Smooth muscle cell (in vitro differentiated cells): ENCODE measurements around the gene BORCS5. TPM values are rescaled to one million over a fixed set of nuclear protein-coding genes. Genes with fewer than 3 reads are reported as not detected.

Experiments
- DNase-seq: peaks from one replicate; lab custom pipeline; 2025; ENCODE audit not compliant: unreplicated experiment; lab: John Stamatoyannopoulos, UW
- H2AFZ ChIP-seq: fragments of 200-600 bp; sonication (generic); 2 replicates; pipeline ENCODE4 v1.6.0; 2016; ENCODE audit warnings: antibody characterized with exemption, low read depth, mild to moderate bottlenecking
- H3F3A ChIP-seq: fragments of 200-600 bp; sonication (generic); 2 replicates; pipeline ENCODE4 v1.6.0; 2017; ENCODE audit warnings: antibody characterized with exemption, low read depth
- H3K27ac ChIP-seq: fragments of 200-600 bp; sonication (generic); 2 replicates; pipeline ENCODE4 v1.5.1; 2016; ENCODE audit warnings: low read depth, mild to moderate bottlenecking
- H3K27me3 ChIP-seq: fragments of 200-600 bp; sonication (generic); 2 replicates; pipeline ENCODE4 v1.6.1; 2016; ENCODE audit warnings: low read depth, mild to moderate bottlenecking
- H3K36me3 ChIP-seq: fragments of 200-600 bp; sonication (generic); 2 replicates; pipeline ENCODE4 v1.5.1; 2016; ENCODE audit warnings: low read depth
- H3K4me1 ChIP-seq: fragments of 200-600 bp; sonication (generic); 2 replicates; pipeline ENCODE4 v1.5.1; 2016; ENCODE audit warnings: low read depth
- H3K4me2 ChIP-seq: fragments of 200-600 bp; sonication (generic); 2 replicates; pipeline ENCODE4 v1.6.0; 2016; ENCODE audit warnings: mild to moderate bottlenecking
- H3K4me3 ChIP-seq: fragments of 200-600 bp; sonication (generic); 2 replicates; pipeline ENCODE4 v1.5.1; 2016; ENCODE audit warnings: mild to moderate bottlenecking
- H3K79me2 ChIP-seq: fragments of 200-600 bp; sonication (generic); 2 replicates; pipeline ENCODE4 v1.6.0; 2016; ENCODE audit warnings: low read depth, mild to moderate bottlenecking
- H3K9ac ChIP-seq: fragments of 200-600 bp; sonication (generic); 2 replicates; pipeline ENCODE4 v1.6.0; 2016; ENCODE audit warnings: low read depth
- H3K9me3 ChIP-seq: fragments of 200-600 bp; sonication (generic); replicated peaks from 2 replicates; pipeline ENCODE4 v1.5.1; 2016; ENCODE audit warnings: low read depth
- H4K20me1 ChIP-seq: fragments of 200-600 bp; sonication (generic); 2 replicates; pipeline ENCODE4 v1.6.0; 2016; ENCODE audit warnings: low read depth
- CTCF ChIP-seq: fragments of 200-600 bp; sonication (generic); IDR thresholded peaks from 2 replicates; pipeline ENCODE4 v1.5.1; 2017; ENCODE audit warnings: borderline replicate concordance, mild to moderate bottlenecking, antibody characterized with exemption; ENCODE audit not compliant: insufficient read depth, poor library complexity, severe bottlenecking
- WGBS: methylation state at CpG from one replicate; pipeline ENCODE4 v1.1.7; 2016; ENCODE audit warnings: low lambda C conversion rate; 5-methylcytosine and 5-hydroxymethylcytosine counted together
- polyA plus RNA-seq: library from polyadenylated mRNA; unstranded; fragments of >200 nt; fragmentation: Nextera tagmentation; extraction: Ambion mirVana; gene quantifications from 2 replicates; pipeline ENCODE4 v1.2.1, GENCODE V29; 2016
- total RNA-seq: library from RNA; depleted of rRNA; stranded (reverse); fragments of >200 nt; gene quantifications from 2 replicates; pipeline ENCODE4 v1.2.3, GENCODE V29; 2014

BORCS5 gene
- total and polyA plus RNA-seq, 2 experiments from 2014 or later, result 11.2 to 11.7 TPM

GRCh38 chr12:12381982-12382381 is 25.1 kb downstream of the BORCS5 start:
- no peaks in the 10 kb centered on the region for H4K20me1 ChIP-seq
- WGBS, result 91% methylated on average over 3 of the region's 3 CpGs
- H3K4me2 ChIP-seq, result no peak overlapping the region
- H3K79me2 ChIP-seq, result no peaks in the 10 kb centered on the region
- H3F3A ChIP-seq, result no peaks in the 10 kb centered on the region
- no peak for TF ChIP-seq CTCF
- H3K9me3 ChIP-seq, result no peaks in the 10 kb centered on the region
- no peaks in the 10 kb centered on the region for H3K36me3 ChIP-seq
- H3K9ac ChIP-seq, result no peak overlapping the region
- H3K4me3 ChIP-seq, result no peak overlapping the region
- DNase-seq, result no peak
- H3K4me1 ChIP-seq, result peaks cover 11% of the 10 kb centered on the region
- no peaks in the 10 kb centered on the region for H3K27me3 ChIP-seq
- no peak overlapping the region for H2AFZ ChIP-seq
- H3K27ac ChIP-seq, result no peak overlapping the region

GRCh38 chr12:12384571-12385340 is 27.9 kb downstream of the BORCS5 start:
- Histone ChIP-seq H3K4me1 (peaks cover 11% of the 10 kb centered on the region), H3K27ac (no peak overlapping the region), H3K9ac (no peak overlapping the region), H4K20me1 (no peaks in the 10 kb centered on the region), H3K4me3 (no peak overlapping the region), H3K79me2 (no peaks in the 10 kb centered on the region), H3K36me3 (no peaks in the 10 kb centered on the region), H2AFZ (no peak overlapping the region), H3F3A (no peaks in the 10 kb centered on the region), H3K27me3 (no peaks in the 10 kb centered on the region), H3K9me3 (no peaks in the 10 kb centered on the region), H3K4me2 (no peak overlapping the region)
- no peak for DNase-seq
- WGBS, result 50% methylated on average over 7 of the region's 7 CpGs
- no peak for TF ChIP-seq CTCF

- no peak overlapping the region for H2AFZ ChIP-seq
- no peaks in the 10 kb centered on the region for H3K27me3 ChIP-seq
- no peaks in the 10 kb centered on the region for H3K9me3 ChIP-seq
- no peak overlapping the region for H3K27ac ChIP-seq
- no peak overlapping the region for H3K9ac ChIP-seq
- H3K79me2 ChIP-seq, result no peaks in the 10 kb centered on the region
- H3K4me2 ChIP-seq, result no peak overlapping the region
- WGBS, result 88% methylated on average over 3 of the region's 3 CpGs
- no peak for TF ChIP-seq CTCF
- no peak overlapping the region for H3K4me3 ChIP-seq
- H3K36me3 ChIP-seq, result no peaks in the 10 kb centered on the region
- H3K4me1 ChIP-seq, result peaks cover 11% of the 10 kb centered on the region
- H4K20me1 ChIP-seq, result peaks cover 4% of the 10 kb centered on the region
- DNase-seq, result no peak
- H3F3A ChIP-seq, result no peaks in the 10 kb centered on the region
These were observed 30.6 kb downstream of the BORCS5 start for GRCh38 chr12:12387501-12387900.

- H3K9me3 ChIP-seq, result no peaks in the 10 kb centered on the region
- H3K36me3 ChIP-seq, result no peaks in the 10 kb centered on the region
- no peak for TF ChIP-seq CTCF
- no peaks in the 10 kb centered on the region for H3K79me2 ChIP-seq
- H3K4me2 ChIP-seq, result no peak overlapping the region
- no peak for DNase-seq
- 23% methylated on average over 2 of the region's 2 CpGs for WGBS
- no peak overlapping the region for H3K27ac ChIP-seq
- no peaks in the 10 kb centered on the region for H3K4me1 ChIP-seq
- H3F3A ChIP-seq, result no peaks in the 10 kb centered on the region
- H3K27me3 ChIP-seq, result no peaks in the 10 kb centered on the region
- H3K9ac ChIP-seq, result no peak overlapping the region
- peaks cover 4% of the 10 kb centered on the region for H4K20me1 ChIP-seq
- H2AFZ ChIP-seq, result no peak overlapping the region
- H3K4me3 ChIP-seq, result no peak overlapping the region
These were observed 35.5 kb downstream of the BORCS5 start for GRCh38 chr12:12392413-12392812.
